Osteoblast (primary cell): ENCODE results near the gene ARHGAP32. TPM values are rescaled to one million over a fixed set of nuclear protein-coding genes. Genes with fewer than 3 reads are reported as not detected.
"Not testable (repeated sequence)": the region's sequence is repeated elsewhere in the genome, so short reads cannot be mapped to it uniquely, and the experiment has no call there.

ENCODE experiments used
- DNase-seq: peaks from one replicate; pipeline ENCODE4 v3.0.0; 2011; ENCODE audit warnings: low spot score, mixed read lengths; ENCODE audit not compliant: insufficient read length; ENCODE audit errors: missing footprints
- H2AFZ ChIP-seq: 2 replicates; pipeline ENCODE4 v1.6.0; 2011; ENCODE audit warnings: mild to moderate bottlenecking, low read length
- H3K27ac ChIP-seq: 2 replicates; pipeline ENCODE4 v1.5.1; 2011; ENCODE audit warnings: mild to moderate bottlenecking, low read depth, low read length, moderate library complexity
- H3K27me3 ChIP-seq: 2 replicates; pipeline ENCODE4 v1.6.0; 2012; ENCODE audit warnings: mild to moderate bottlenecking, control low read depth, inconsistent platforms, low read length, moderate library complexity; ENCODE audit not compliant: insufficient read depth
- H3K36me3 ChIP-seq: 2 replicates; pipeline ENCODE4 v1.5.1; 2011; ENCODE audit warnings: mild to moderate bottlenecking, low read length, control low read depth, moderate library complexity; ENCODE audit not compliant: insufficient read depth
- H3K4me1 ChIP-seq: 2 replicates; pipeline ENCODE4 v1.5.1; 2011; ENCODE audit warnings: mild to moderate bottlenecking, low read length, control low read depth, moderate library complexity; ENCODE audit not compliant: insufficient read depth
- H3K4me2 ChIP-seq: 2 replicates; pipeline ENCODE4 v1.6.0; 2011; ENCODE audit warnings: mild to moderate bottlenecking, low read length; ENCODE audit not compliant: insufficient read depth
- H3K4me3 ChIP-seq: fragments of 200-600 bp; sonication (generic); 3 replicates; pipeline ENCODE4 v1.5.1; 2012; ENCODE audit warnings: mild to moderate bottlenecking, low read length, inconsistent platforms; ENCODE audit not compliant: insufficient read depth
- H3K79me2 ChIP-seq: 2 replicates; pipeline ENCODE4 v1.6.0; 2012; ENCODE audit warnings: mild to moderate bottlenecking, low read length, control low read depth, inconsistent platforms; ENCODE audit not compliant: insufficient read depth
- H3K9me3 ChIP-seq: 2 replicates; pipeline ENCODE4 v1.5.1; 2011; ENCODE audit warnings: low read depth, low read length, control low read depth
- H4K20me1 ChIP-seq: 2 replicates; pipeline ENCODE4 v1.6.0; 2012; ENCODE audit warnings: mild to moderate bottlenecking, low read length, control low read depth; ENCODE audit not compliant: insufficient read depth
- CTCF ChIP-seq: IDR thresholded peaks from 2 replicates; pipeline ENCODE4 v1.5.1; 2011; ENCODE audit warnings: mild to moderate bottlenecking, low read depth, low read length, moderate library complexity; ENCODE audit errors: extremely low read depth
- total RNA-seq: library from RNA; depleted of rRNA; stranded (reverse); fragments of >200 nt; gene quantifications from 2 replicates; pipeline ENCODE4 v1.2.3, GENCODE V29; 2012

The ARHGAP32 gene
- total RNA-seq, 1 donor = 25.3 TPM

- no peaks in the 10 kb centered on the region for H3K36me3 ChIP-seq
- TF ChIP-seq CTCF = no peak
- H3K4me1 ChIP-seq = no peaks in the 10 kb centered on the region
- no peaks in the 10 kb centered on the region for H3K79me2 ChIP-seq
- no peak overlapping the region for H3K27ac ChIP-seq
- H3K4me3 ChIP-seq = no peak overlapping the region
- H2AFZ ChIP-seq = no peak overlapping the region
- H3K4me2 ChIP-seq = no peak overlapping the region
- no peaks in the 10 kb centered on the region for H3K9me3 ChIP-seq
- H3K27me3 ChIP-seq = no peaks in the 10 kb centered on the region
- no peaks in the 10 kb centered on the region for H4K20me1 ChIP-seq
- no peak for DNase-seq
Measured at GRCh38 chr11:129006161-129006560, 186.0 kb downstream of the ARHGAP32 start.

DNA sequence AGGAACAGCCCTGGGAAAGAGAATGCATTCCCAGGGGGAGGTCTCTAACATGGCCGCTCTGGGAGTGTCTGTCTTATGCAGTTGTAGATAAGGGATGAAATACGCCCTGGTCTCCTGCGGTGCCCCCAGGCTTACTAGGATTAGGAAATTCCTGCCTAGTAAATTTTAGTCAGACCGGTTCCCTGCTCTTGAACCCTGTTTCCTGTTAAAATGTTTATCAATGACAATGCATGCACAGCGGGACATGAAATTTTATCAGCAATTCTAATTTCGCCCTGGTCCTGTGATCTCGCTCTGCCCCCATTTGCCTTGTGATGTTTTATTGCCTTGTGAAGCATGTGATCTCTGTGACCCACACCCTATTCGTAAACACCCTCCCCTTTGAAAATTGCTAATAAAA lies 193.0 kb downstream of the ARHGAP32 start:
- not testable (repeated sequence) for H4K20me1 ChIP-seq, H3K9me3 ChIP-seq, H3K79me2 ChIP-seq, H3K4me3 ChIP-seq, H3K36me3 ChIP-seq, H3K27ac ChIP-seq, DNase-seq, H2AFZ ChIP-seq, H3K4me1 ChIP-seq, H3K27me3 ChIP-seq, H3K4me2 ChIP-seq

DNA sequence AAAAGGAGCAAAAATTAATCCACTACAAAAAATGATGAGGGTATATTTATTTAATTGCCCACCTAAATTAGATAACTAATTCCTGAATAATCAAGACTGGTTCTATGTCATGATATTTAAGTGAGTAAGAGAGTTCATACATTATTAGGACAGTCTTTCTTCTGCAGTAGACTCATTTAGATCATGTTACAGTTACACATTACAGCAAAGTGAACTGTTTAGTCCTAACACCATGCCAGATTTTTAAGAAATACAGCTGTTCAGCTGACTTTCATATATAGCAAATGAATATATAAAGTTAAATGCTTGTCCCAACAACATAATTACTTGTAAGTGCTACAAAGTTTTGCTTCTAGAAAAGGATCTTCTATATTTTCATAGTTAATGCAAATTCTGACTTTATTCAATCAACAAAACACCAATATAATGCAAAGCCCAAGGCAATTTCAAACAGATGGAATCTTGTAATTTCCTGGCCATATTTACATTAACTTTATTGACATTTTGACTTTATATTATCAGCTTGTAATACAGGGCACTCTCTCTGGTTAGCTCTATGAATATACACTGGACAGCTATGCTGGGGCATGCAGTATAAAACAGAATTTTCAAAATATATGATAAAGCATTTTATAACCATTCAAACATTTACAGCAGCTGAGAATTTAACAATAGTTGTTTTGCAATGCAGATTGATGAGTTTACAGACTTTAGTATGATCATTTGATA lies 203.7 kb downstream of the ARHGAP32 start:
- Histone ChIP-seq H4K20me1 (peaks cover 2% of the 10 kb centered on the region), H3K4me1 (no peaks in the 10 kb centered on the region), H2AFZ (no peak overlapping the region), H3K4me3 (no peak overlapping the region), H3K27me3 (no peaks in the 10 kb centered on the region), H3K36me3 (no peaks in the 10 kb centered on the region), H3K4me2 (no peak overlapping the region), H3K79me2 (no peaks in the 10 kb centered on the region), H3K9me3 (no peaks in the 10 kb centered on the region), H3K27ac (no peak overlapping the region)
- no peak for DNase-seq
- no peak for TF ChIP-seq CTCF

DNA sequence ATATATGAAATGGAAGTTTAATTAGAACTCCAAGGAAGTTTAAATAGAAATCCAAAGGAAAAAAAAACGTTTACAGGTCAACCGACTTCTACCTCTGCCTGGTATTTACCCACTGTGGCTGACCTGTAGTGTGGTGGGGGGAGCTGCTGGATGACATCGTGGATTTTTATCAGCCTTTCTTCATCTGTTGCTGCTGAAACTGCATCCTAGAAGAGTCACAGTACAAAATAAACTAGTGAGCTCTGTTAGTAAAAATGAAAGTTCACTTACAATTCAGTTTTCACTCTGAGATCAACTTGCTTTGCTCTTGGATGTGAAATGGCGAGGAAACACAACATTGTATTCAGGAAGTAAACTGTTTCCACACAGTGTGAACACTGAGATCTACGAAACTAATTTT lies 206.2 kb downstream of the ARHGAP32 start:
- no peaks in the 10 kb centered on the region for H3K9me3 ChIP-seq
- no peaks in the 10 kb centered on the region for H3K36me3 ChIP-seq
- H3K4me1 ChIP-seq = no peaks in the 10 kb centered on the region
- no peak overlapping the region for H2AFZ ChIP-seq
- no peak for TF ChIP-seq CTCF
- H4K20me1 ChIP-seq = no peaks in the 10 kb centered on the region
- no peak overlapping the region for H3K4me3 ChIP-seq
- H3K27ac ChIP-seq = no peak overlapping the region
- H3K27me3 ChIP-seq = no peaks in the 10 kb centered on the region
- H3K79me2 ChIP-seq = no peaks in the 10 kb centered on the region
- DNase-seq = no peak
- no peak overlapping the region for H3K4me2 ChIP-seq
